GM04503 (cell line): ENCODE measurements around the gene ROR1.

Source experiments
- DNase-seq: peaks from one replicate; pipeline ENCODE4 v3.0.0-alpha.2; 2012; ENCODE audit warnings: low read depth

The ROR1 gene

DNA sequence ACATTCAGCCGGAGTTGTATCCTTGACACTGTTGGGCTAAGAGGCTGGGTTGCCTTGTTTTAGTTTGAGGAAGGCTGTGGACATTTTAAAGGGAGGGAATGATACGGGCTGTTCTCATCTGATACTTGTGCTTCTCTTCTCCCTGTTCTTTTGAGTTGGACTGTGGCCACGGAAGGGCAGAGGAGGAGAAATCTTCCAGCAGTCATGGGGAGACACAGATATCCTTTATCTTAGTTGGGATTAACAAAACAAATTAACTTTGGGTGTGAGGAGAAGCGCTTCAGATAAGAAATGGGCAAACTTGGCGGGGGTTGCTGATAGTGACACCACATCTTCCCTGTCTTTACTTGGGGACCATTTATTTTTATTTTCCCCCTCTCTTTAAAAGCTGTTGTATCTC, 138.8 kb downstream of the ROR1 start:
- no peak for DNase-seq

DNA sequence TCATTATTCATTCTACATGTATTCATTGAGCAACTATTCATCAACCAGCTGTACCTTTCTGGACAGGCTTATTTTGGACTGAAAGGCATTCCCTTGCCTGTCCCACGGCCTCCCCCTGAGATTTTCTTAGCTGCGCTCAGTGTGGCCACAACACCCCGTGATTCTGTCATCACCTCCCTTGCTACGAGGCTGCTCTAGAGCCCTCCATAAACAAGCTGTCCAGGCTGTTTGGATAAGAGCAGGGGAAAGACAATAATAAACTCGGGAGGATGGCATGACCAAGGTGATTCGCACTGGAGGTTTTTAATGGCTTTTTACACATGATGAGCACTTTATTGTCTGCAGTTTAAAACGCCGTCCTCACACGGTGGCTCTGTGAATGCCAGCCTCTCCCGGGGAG, 139.7 kb downstream of the ROR1 start:
- DNase-seq, result no peak

DNA sequence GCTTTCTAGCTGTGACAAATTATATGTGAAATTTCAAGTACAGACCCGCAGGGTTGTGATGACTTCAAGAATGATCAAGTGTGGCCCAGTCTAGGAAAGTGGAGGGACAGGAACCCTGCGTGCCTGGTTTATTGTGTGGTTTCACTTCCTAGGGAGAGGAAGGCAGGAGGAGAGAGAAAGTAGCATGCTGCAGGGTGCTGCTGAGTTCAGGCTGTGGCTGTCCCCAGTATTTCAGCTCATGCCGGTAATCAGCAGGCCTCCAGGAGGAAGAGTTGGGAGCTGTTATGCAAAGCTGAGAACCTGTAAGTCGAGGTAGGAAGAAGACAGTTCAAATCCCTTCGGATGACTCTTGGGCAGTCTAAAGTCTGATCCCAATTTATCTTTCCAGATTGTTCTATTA, 140.4 kb downstream of the ROR1 start:
- DNase-seq, result no peak

DNA sequence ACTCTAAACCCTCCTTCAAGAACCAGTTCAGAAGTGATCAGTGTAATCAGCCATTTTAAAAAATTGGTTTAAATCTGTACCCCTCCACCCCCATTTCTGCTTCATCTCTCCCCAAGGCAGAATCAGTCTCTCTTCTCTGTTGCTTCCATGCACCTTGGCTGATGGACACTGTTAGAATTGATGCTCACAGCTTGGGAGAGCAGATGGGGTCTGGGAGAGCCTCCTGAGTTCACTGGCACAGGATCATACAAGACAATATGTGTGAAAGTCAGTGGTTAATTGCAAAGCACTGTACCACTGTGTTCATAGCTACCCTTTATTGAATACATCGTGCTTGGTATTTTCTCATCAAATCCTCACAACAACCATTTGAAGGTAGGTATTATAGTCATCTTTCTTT, 140.9 kb downstream of the ROR1 start:
- DNase-seq, result no peak

DNA sequence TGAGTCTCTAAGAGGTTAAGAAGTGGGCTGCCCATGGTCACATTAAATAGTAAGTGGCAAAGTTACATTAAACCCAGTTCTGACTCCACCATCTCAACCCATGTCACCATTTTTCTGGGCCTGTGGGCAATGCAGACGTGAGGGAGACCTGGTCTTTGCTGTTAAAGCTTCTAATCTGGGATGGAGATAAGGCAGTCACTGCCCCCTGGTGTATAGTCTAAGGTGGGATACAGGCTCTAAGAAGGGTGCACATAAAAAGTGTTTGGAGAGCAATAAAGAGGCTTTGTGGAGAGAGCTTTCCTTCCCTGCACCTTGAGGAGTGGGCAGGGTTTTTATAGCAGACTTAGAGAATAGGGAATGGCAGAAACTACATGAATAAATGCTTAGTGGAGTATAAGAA, 141.3 kb downstream of the ROR1 start:
- no peak for DNase-seq

DNA sequence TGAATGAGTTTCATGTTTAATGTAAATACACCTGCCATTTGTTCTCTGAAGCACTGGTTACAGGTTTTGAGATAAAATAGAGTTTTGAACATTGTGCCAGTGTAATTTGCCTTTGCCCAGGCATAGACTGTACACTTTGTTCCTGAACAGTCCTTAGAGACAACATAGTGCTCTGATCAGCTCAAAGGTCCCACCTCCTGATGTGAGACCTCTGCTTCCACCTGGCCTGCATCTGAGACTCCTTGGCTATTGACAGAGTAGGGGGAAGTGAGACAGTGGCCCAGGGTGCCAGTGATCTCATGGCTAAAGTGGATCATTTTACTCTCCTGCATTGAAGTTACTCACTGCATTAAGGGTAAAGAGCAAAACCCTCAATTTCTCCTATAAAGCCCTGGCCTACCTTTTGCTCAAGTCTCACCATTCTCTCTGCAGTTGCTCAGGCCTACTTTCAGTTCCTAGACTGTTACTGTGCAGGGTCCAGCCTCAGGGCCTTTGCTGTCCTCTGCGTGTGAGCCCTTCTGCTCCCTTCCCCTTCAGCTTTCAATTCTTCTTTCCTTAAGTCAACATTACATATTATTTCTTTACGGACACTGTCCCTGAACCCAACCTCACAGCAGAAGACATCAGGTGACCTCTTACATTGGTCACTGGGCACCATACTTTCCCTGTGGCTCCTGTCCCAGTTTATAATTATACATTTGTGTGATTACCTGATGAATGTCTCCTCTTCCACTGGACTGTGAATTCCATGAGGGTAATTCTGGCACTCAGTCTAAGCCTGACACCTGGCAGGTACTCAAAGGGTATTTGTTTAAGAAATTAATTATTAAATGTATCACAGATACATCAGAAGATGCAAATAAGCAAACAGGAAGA, 142.9 kb downstream of the ROR1 start:
- no peak for DNase-seq

DNA sequence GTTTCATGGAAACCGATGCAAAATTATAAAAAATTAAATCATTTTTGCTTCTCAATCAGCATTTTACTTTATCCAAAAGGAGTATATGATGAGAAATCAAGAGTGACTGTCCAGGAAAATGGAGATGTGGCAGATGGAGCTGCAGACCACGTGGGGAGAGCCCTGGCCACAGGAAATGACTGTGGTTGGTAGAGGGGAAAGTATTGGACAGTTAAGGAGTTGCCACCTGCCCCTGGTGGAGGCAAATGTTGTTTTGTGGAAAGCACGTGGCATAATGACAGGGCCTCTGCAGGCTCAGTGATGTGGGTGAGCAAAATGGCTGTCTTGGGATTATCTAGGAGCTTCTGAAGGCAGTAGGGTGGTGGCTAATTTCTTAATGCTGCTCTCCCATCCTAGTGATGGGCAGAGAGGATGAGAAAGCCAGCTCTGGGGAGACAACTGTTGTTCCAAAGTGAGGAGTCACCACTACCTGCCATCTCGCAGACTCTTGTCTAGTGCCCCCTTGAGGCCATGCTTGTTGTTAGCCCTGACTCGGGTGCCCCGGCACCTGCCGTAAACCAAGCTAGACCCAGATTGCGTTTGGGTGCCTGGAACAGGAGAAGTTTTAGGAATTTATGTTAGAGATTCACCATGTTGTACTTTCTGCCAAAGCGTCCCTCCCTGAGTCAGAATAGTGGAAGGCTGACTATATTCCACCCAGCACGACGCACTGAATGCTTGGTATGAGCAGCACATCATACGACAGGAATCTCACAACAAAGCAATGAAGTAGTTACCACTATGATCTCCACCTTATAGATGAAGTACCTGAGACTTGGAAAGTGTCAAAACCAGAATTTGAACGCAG, 144.0 kb downstream of the ROR1 start:
- no peak for DNase-seq

DNA sequence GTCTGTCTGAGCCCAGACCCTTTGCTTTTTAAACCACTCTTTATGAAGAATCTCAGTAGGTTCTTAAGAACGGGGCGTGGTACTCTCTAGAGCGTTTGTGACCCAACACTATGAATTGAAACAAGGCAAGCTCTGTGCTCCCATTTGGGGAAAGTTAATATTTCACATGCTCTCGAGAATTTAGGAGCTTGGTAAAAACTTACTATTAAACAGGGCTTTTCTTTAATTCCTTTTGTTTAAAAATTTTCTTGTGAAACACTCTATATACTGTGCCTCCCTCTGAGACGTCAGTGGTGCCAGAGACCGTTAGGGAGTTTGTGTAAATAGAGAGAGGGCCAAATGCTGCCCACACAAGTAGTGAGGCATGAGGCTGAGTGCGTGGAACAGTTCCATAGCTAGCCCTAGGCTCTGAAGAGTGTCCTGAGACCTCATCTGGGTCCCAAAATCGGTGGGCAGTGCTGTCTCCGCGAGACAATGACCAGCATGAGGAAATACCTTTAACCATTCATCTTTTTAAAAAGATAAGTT, 144.7 kb downstream of the ROR1 start:
- DNase-seq, result no peak

DNA sequence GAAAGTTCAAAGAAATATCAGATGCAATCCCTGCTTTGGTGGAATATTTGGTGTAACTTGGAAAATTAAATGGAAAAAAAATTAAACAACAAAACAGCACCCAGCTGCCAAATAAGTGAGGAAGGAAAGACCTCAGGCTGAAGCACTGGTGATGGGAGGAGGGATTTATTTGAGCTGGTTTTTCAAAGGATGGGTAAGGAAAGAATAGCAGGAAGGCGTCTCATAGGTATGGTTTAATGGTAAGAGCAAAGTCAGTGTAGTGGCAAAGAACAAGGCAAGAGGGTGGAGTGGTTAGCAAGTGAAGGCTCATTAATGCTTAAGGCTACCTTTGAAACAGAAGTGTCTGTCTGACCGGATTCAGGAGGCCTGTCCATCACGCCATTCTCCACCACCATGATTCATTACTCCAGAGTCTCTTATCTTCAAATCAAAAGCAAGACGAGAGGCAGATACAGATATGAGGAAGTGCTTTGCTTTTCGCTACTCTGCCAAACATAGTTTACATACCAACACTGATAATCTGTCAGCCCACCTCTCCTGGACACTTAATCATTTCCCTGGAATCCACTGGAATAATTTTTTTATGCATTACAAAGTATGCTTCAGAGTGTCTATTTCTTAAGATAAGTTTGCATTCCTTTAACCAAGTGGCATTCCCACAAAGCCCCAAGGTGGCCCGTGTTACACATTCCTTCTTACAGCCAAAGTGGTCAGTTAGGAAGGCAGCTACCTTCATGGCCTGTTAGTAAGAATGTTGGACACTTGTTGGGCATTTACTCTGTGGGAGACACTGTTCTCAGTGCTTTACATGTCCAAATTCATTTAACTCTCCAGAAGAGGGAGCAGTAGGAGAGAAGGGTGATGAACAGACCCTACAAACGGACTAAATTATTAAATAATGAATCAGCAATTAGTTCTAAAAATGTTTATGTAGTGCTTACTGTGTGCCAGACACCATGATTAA, 146.6 kb downstream of the ROR1 start:
- DNase-seq, result peak; percentile 82

DNA sequence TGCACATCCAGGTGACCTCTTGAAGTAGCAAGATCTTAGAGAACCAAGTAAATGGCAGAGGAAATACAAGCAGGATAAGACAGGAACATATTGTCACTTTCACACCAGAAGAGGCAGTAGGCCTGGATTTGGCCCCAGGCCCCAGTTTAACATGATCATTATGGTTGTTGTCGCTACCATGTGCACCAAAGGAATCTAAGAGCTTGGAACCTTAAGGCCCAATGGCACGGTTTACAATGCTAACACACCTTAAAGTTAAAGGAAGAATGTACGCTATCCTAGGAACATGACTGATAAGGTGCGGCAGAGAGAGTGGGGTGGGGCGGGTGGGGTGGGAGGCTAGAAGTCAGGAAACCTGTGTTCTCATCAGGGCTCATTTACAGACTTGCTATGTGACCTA, 147.5 kb downstream of the ROR1 start:
- no peak for DNase-seq

DNA sequence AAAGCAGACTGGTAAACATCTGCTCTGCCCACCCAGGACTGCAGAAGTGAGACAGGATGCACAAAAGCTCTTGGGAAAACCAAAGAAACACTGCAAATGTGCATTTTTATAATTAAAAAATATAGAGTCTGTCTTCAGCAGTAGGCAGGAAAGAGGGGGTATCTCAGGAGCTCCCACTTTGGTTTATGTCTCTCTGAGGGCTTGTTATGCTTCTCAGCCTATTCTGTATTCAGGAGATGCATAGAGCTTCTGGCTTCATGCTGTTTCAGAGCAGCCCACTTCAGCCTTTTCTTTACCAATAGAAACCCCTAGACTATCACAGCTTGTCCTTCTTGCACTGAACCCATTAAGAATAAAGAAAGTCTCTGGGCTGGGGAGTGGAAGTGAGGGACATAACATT, 148.0 kb downstream of the ROR1 start:
- DNase-seq, result no peak

DNA sequence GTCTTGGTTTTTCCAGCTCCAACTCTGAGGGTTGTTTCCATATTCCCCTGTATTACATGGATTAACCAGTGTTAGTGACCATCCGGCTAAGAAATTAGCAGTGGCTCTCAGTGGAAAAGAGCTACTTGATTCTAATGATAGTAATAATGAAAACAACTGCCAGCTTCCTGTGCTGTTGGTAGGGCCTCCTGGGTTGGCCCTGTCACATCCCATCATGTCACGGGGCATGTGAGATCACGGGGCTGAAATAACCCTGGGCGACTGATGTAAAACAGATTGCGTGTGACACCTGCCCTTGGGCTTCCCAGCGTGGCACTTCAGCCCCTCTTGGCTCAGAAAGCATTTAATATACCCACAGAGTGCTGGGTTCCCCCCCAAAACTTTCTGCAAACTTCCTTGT, 149.0 kb downstream of the ROR1 start:
- no peak for DNase-seq

DNA sequence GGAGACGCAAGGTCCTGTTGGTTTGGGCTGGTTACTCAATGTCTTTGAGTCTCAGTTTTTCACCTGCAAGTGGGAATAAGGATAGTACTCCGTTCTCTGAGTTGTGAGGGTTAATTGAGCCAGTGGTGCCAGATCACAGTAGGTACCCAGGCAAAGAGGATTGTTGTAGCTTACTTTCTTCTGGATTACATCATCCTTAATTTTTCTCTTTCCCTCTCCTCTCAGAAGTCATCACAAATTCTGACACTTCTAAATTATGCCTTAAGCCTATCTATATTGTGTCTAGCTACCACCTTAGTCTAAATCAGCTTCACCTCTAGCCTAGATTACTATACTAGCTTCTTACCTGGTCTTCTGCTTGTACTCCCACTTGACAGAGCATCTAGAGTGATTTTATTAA, 149.5 kb downstream of the ROR1 start:
- DNase-seq, result no peak

DNA sequence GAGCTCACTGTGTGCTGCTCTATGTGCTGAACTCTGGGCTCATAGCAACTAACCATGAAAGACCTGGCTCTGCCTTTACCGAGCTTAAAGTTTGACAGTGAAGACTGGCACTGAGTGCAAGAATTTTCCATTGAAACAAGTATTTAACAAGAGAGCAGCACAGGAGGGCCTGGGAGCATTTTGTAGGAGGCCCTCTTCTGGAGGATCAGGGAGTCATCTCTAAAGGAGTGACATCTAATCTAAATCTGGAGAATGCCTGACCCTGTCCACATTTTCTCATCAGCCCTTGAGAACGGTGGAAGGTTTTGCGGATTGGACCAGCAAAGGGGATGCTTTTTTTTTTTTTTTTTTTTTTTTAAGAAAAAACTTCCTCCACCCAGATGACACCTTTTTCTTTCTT, 150.8 kb downstream of the ROR1 start:
- no peak for DNase-seq

DNA sequence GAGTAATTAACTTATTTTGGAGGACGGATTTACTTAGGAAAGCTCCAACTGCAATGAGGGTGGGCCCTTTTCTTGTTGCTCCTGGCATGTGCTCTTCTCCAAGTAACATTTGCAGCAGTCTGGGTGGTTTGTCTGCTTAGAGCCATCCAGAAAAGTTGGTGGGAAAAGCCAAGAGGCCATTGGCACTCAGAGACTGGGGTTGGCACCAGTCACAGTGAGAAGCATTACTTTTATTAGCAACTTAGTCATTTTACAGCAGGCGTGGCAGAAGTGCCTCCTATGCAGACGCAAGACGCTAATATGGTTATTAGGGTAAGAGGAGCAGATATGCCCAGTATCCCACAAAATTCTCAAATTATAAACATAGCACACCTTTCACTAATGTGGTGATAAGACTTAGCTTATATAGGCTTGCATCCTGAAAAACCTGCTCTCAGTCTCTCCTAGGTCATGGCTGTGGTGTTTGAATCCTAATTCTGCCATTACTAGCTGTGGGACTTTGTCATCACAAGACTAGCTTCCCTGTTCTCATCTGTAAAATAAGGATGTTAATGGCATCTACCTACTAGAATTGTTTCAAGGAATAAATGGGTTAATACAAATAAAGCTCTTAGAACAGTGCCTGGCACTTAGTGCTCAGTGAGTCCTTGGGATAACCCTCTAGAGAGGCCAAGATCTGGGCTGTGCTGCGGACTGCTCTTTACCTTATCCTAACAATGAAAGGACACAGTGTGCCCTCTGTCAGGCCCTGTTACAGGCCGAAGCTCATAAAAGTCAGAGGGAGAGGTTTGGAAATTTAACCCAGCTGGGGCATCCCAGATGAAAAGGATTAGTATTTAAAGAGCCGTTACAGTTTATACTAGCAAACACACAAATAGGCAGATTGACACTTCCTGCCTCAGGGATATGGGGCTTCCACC, 154.6 kb downstream of the ROR1 start:
- DNase-seq, result no peak

DNA sequence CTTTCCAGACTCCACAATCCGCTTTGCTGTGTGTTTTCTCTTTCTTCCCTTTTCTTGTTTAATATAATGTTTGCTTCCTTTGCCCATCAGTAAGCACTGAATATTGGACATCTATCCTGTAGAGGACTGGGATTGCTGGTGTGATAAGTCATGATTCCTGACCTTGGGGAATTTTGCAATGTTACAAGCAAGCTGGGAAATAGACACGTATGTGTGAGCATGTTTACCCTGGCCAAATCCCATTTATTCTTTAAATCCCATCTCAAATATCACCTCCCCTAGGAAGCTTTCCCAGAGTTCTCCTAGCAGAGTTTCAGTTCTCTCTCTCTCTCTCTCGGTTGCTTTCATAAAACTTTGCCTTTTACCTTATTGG, 155.3 kb downstream of the ROR1 start:
- DNase-seq, result no peak

DNA sequence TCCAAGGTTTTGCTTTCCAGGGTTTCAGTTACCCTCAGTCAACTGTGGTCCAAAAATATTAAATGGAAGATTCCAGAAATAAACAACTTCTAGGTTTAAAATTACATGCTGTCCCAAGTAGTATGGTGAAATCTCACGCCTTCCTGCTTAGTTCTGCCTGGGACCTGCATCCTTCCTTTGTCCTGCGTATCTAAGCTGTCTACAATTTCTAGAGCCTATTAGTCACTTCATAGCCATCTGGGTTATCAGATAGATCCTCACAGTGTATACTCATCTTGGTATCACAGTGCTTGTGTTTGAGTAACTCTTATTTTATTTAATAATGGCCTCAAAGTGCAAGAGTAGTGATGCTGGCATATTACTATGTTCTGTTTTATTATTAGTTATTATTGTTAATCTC, 157.7 kb downstream of the ROR1 start:
- DNase-seq, result no peak

DNA sequence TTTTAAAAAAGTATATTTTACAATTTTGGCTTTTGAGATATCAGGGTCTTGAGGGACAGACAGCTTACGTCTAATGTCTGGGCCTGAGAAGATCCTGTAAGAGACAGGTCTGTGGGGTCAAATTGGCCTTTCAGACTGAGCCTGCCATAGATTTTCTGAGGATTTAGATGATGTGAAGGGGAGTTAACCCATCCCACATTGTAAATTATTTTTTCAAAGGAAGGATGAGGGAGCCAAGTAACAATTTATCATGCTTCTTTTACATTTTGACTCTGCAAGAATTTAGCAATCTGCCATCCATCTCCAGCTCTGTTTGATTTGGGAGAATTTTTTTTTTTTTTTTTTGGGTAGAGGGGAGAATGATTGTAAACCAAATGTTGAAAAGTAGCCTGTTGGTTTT, 160.9 kb downstream of the ROR1 start:
- no peak for DNase-seq

DNA sequence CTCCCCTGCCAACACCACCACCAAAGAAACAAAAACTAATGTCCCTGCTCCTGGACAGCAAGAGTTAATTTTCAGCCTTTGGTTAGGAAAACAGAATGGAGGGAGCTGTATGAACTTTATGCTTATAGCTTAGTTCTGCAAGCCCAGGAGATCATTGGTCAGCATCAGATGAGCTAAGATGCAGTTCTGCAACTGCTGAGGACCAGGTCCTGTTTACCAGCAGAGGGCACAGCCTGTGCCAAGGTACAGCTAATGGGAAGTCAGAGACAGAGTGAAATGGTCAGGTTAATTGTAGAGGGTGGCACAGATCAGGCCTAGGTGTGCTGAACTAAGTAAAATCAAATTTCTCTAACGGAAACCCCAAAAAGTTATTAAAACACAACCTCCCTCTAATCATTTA, 161.3 kb downstream of the ROR1 start:
- no peak for DNase-seq

DNA sequence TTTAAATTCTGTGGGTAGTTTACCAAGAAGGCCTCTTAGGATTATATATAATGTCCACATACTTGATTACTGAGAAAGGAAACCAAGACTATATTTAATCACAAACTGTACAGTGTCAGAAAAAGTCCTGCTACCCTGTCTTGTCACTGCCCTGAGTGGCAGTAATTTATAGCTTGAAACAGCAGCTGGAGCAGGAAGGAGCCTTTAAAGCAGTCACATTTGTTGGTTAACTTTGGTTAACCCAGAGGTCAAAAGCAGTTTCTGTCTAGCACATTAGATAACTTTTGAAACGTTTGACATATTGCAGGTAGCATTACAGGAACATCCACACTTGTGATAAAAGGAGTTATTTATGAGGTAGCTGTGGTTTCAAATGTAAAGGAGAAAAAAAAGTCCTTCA, 161.7 kb downstream of the ROR1 start:
- no peak for DNase-seq

DNA sequence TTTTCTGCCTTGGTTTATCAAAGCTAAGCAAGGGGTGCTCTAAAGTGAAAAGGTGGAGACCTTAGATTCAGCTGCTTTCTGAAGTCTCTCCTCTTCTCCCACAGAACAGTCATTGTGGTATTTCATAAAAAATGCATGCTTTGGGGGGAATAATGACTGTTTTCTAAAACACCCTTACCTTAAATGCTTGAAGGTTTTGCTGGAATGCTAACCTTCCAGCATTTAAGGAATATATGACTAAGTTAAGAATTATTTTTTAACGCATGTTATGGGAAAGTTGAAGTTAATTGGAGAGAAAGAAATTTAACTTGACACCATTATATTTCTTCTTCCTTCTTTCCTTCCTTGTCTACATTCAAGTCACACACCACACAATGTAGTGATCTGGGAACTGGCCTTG, 162.5 kb downstream of the ROR1 start:
- no peak for DNase-seq
